ENCODE data around the gene FAHD2A. TPM values are rescaled to one million over a fixed set of nuclear protein-coding genes. Genes with fewer than 3 reads are reported as not detected.
"Not testable (repeated sequence)": the region's sequence is repeated elsewhere in the genome, so short reads cannot be mapped to it uniquely, and the experiment has no call there.

FAHD2A gene
- total RNA-seq, result 8.7 TPM

GRCh38 chr2:95402370-95403203 lies at the start of gene FAHD2A:
Gene FAHD2A (plus strand): TSS chr2:95402708. CDS start chr2:95405559, 2,851 bp downstream.
- DNase-seq, result peak; percentile 93

GRCh38 chr2:95353055-95353575 lies 49.4 kb upstream of the FAHD2A start:
- DNase-seq, result no peak

GRCh38 chr2:95353613-95354468 lies 48.7 kb upstream of the FAHD2A start:
- DNase-seq, result no peak

- no peak for DNase-seq
Observed at GRCh38 chr2:95354469-95354901, 48.0 kb upstream of the FAHD2A start.

GRCh38 chr2:95354925-95355324 lies 47.6 kb upstream of the FAHD2A start:
- DNase-seq, result no peak

GRCh38 chr2:95355486-95355885 lies 47.0 kb upstream of the FAHD2A start:
- DNase-seq, result not testable (repeated sequence)

- DNase-seq, result no peak
Observed at GRCh38 chr2:95356821-95357700, 45.4 kb upstream of the FAHD2A start.

- no peak for DNase-seq
Observed at GRCh38 chr2:95357717-95358280, 44.7 kb upstream of the FAHD2A start.

GRCh38 chr2:95359031-95359430 lies 43.5 kb upstream of the FAHD2A start:
- no peak for DNase-seq

- no peak for DNase-seq
Observed at GRCh38 chr2:95359501-95359930, 43.0 kb upstream of the FAHD2A start.

GRCh38 chr2:95361216-95361980 lies 41.1 kb upstream of the FAHD2A start:
- no peak for DNase-seq

GRCh38 chr2:95362486-95362885 lies 40.0 kb upstream of the FAHD2A start:
- no peak for DNase-seq

GRCh38 chr2:95366514-95366913 lies 36.0 kb upstream of the FAHD2A start:
- no peak for DNase-seq

- no peak for DNase-seq
Observed at GRCh38 chr2:95372216-95372829, 30.2 kb upstream of the FAHD2A start.

GRCh38 chr2:95372845-95373244 lies 29.7 kb upstream of the FAHD2A start:
- DNase-seq, result no peak

GRCh38 chr2:95374029-95374428 lies 28.5 kb upstream of the FAHD2A start:
- DNase-seq, result no peak

- DNase-seq, result no peak
Observed at GRCh38 chr2:95374451-95374920, 28.0 kb upstream of the FAHD2A start.

GRCh38 chr2:95374921-95375471 lies 27.5 kb upstream of the FAHD2A start:
- peak; percentile 12 for DNase-seq

- no peak for DNase-seq
Observed at GRCh38 chr2:95375532-95376150, 26.9 kb upstream of the FAHD2A start.
